ENCODE data around the gene CASTOR1. TPM values are rescaled to one million over a fixed set of nuclear protein-coding genes. Genes with fewer than 3 reads are reported as not detected.

Gene CASTOR1
- total RNA-seq, 2 experiments from 2014 or later = 4.5 to 9.1 TPM

- H2AFZ ChIP-seq (ENCODE audit: low read length) = peak within 1 kb of the TSS; percentile 40; the same call in 1 of the 2 replicates
- ChIA-PET POLR2A (interaction anchor here (0.7 to 2.7 kb wide), 8 partner anchors 17 to 108 kb away, joined by 3 to 22 read pairs (median 4); partner anchors contain the start of genes CASTOR1, CCDC157 and SF3A1), CTCF (ENCODE audit: unreplicated experiment) (interaction anchor here (1.7 kb wide), 1 partner anchor 39 kb away, joined by 5 read pairs; no protein-coding TSS in a partner anchor)
- H3K27ac ChIP-seq (ENCODE audit: low read depth, low read length, poor library complexity, severe bottlenecking) = peak within 1 kb of the TSS; percentile 33
- H3K4me2 ChIP-seq (ENCODE audit: low read length) = peak within 1 kb of the TSS; percentile 79
- TF ChIP-seq EZH2phosphoT487 (IDR thresholded peaks at IDR 0.05; ENCODE audit: borderline replicate concordance, low read depth, low read length) = no peak
- TF ChIP-seq, protein P1, sequence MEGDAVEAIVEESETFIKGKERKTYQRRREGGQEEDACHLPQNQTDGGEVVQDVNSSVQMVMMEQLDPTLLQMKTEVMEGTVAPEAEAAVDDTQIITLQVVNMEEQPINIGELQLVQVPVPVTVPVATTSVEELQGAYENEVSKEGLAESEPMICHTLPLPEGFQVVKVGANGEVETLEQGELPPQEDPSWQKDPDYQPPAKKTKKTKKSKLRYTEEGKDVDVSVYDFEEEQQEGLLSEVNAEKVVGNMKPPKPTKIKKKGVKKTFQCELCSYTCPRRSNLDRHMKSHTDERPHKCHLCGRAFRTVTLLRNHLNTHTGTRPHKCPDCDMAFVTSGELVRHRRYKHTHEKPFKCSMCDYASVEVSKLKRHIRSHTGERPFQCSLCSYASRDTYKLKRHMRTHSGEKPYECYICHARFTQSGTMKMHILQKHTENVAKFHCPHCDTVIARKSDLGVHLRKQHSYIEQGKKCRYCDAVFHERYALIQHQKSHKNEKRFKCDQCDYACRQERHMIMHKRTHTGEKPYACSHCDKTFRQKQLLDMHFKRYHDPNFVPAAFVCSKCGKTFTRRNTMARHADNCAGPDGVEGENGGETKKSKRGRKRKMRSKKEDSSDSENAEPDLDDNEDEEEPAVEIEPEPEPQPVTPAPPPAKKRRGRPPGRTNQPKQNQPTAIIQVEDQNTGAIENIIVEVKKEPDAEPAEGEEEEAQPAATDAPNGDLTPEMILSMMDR (conservative IDR thresholded peaks at IDR 0.05; ENCODE audit: low read length) = no peak
- H3K4me1 ChIP-seq (ENCODE audit: insufficient read depth, low read length, poor library complexity, severe bottlenecking) = peaks cover 33% of the 10 kb centered on the region
- no peaks in the 10 kb centered on the region for H3K79me2 ChIP-seq (ENCODE audit: insufficient read depth, low read depth, low read length)
- H3K9me3 ChIP-seq (ENCODE audit: low read length) = no peaks in the 10 kb centered on the region
- intact Hi-C loops (cut with micrococcal nuclease; ENCODE audit: unreplicated experiment) = loop anchor here (1.0 to 2.0 kb wide), 3 partner anchors 22 to 60 kb away; partner anchors contain the start of genes CASTOR1 and RNF215
- no peaks in the 10 kb centered on the region for H3K9me2 ChIP-seq (ENCODE audit: insufficient read depth, low read length)
- peak within 1 kb of the TSS; percentile 90 for H3K4me3 ChIP-seq (ENCODE audit: low read depth, low read length, poor library complexity, severe bottlenecking)
- BruUV-seq (replicated peaks) = no TSS peak
- H3K36me3 ChIP-seq (ENCODE audit: insufficient read depth, low read length) = peaks cover 19% of the 10 kb centered on the region; the same call in 1 of the 2 replicates
- no peaks in the 10 kb centered on the region for H4K20me1 ChIP-seq (ENCODE audit: insufficient read depth, low read length)
- DNase-seq (ENCODE audit: low spot score) = peak; percentile 96
These were observed 37.5 kb upstream of the CASTOR1 start, which contains the start of gene TBC1D10A for GRCh38 chr22:30326706-30327362. Gene TBC1D10A (minus strand): TSS chr22:30326941. CDS start chr22:30326881, 60 bp downstream.

DNA sequence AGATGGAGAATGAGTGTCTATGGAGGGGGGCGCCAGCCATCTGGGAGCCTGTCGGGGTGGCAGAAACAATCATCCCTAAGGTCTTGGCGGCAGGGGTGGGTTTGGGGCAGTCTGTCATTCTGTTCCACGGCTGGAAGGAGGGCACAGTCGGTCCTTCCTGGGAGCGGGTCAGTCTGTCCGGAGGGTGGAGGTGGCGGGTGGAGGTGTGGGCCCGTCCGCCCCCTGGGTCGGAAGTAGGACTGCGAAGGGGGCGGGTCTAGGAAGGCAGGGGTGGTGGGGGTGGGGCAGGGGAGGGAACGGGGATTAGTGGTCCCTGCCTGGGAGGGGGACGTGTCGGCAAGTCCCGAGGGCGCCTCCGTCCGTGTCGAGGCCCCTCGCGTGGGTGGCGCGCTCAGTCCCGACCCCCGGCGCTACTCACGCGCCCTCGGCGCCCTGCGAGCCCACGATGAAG is 37.0 kb upstream of the CASTOR1 start:
- H3K36me3 ChIP-seq (ENCODE audit: insufficient read depth, low read length) = peaks cover 17% of the 10 kb centered on the region; the same call in 1 of the 2 replicates
- H3K4me3 ChIP-seq (ENCODE audit: low read depth, low read length, poor library complexity, severe bottlenecking) = peak overlapping the region; percentile 90
- H3K9me2 ChIP-seq (ENCODE audit: insufficient read depth, low read length) = no peaks in the 10 kb centered on the region
- H2AFZ ChIP-seq (ENCODE audit: low read length) = no peak overlapping the region
- TF ChIP-seq, protein P1 (conservative IDR thresholded peaks at IDR 0.05; ENCODE audit: low read length) = no peak
- ChIA-PET POLR2A (interaction anchor here (0.8 to 2.7 kb wide), 7 partner anchors 16 to 445 kb away, joined by 3 to 22 read pairs (median 4); partner anchors contain the start of gene CASTOR1), CTCF (ENCODE audit: unreplicated experiment) (interaction anchor here (1.7 kb wide), 1 partner anchor 38 kb away, joined by 5 read pairs; no protein-coding TSS in a partner anchor)
- H3K79me2 ChIP-seq (ENCODE audit: insufficient read depth, low read depth, low read length) = no peaks in the 10 kb centered on the region
- H3K9me3 ChIP-seq (ENCODE audit: low read length) = no peaks in the 10 kb centered on the region
- intact Hi-C loops (cut with micrococcal nuclease; ENCODE audit: unreplicated experiment) = loop anchor here (2.0 kb wide), 1 partner anchor 61 kb away; the partner anchor contains the start of gene RNF215
- H3K4me2 ChIP-seq (ENCODE audit: low read length) = peak overlapping the region; percentile 77
- H3K4me1 ChIP-seq (ENCODE audit: insufficient read depth, low read length, poor library complexity, severe bottlenecking) = peaks cover 33% of the 10 kb centered on the region
- H3K27ac ChIP-seq (ENCODE audit: low read depth, low read length, poor library complexity, severe bottlenecking) = no peak overlapping the region
- DNase-seq (ENCODE audit: low spot score) = peak; percentile 50
- no peaks in the 10 kb centered on the region for H4K20me1 ChIP-seq (ENCODE audit: insufficient read depth, low read length)
- no TSS peak for BruUV-seq (replicated peaks)

Measured in OCI-LY7 (cell line).